HG02759 (cell line): ENCODE results near the gene GUCA2A.

Experiments used
- ATAC-seq: cut with Tn5 transposase; IDR thresholded peaks from one replicate; pipeline ENCODE4 v1.9.1; 2021; ENCODE audit warnings: mild to moderate bottlenecking, moderate library complexity; ENCODE audit not compliant: unreplicated experiment

The GUCA2A gene

GRCh38 chr1:42177541-42177981 lies 13.0 kb upstream of the GUCA2A start:
- ATAC-seq = no peak

- ATAC-seq = no peak
Measured at GRCh38 chr1:42176902-42177519, 12.5 kb upstream of the GUCA2A start.

GRCh38 chr1:42175314-42176054 lies 10.9 kb upstream of the GUCA2A start:
- ATAC-seq = no peak

- ATAC-seq = no peak
Measured at GRCh38 chr1:42173961-42174735, 9.6 kb upstream of the GUCA2A start.

GRCh38 chr1:42173155-42173933 lies 8.8 kb upstream of the GUCA2A start:
- no peak for ATAC-seq

GRCh38 chr1:42172381-42173133 lies 8.0 kb upstream of the GUCA2A start:
- ATAC-seq = no peak

- ATAC-seq = no peak
Measured at GRCh38 chr1:42171679-42172266, 7.2 kb upstream of the GUCA2A start.

GRCh38 chr1:42170779-42171621 lies 6.5 kb upstream of the GUCA2A start:
- ATAC-seq = no peak

- no peak for ATAC-seq
Measured at GRCh38 chr1:42168763-42169162, 4.2 kb upstream of the GUCA2A start.

GRCh38 chr1:42168391-42168670 lies 3.8 kb upstream of the GUCA2A start:
- no peak for ATAC-seq

- ATAC-seq = no peak
Measured at GRCh38 chr1:42167611-42168390, 3.3 kb upstream of the GUCA2A start.

- ATAC-seq = no peak
Measured at GRCh38 chr1:42165511-42166210, 1.1 kb upstream of the GUCA2A start.

GRCh38 chr1:42163536-42164503 lies 725 bp downstream of the GUCA2A start:
- no peak for ATAC-seq

GRCh38 chr1:42163114-42163513 lies 1.4 kb downstream of the GUCA2A start:
- no peak for ATAC-seq

- ATAC-seq = no peak
Measured at GRCh38 chr1:42162181-42162580, 2.4 kb downstream of the GUCA2A start.

GRCh38 chr1:42158189-42158588 lies 6.4 kb downstream of the GUCA2A start:
- no peak for ATAC-seq

- ATAC-seq = no peak
Measured at GRCh38 chr1:42157667-42158066, 6.9 kb downstream of the GUCA2A start.
